H1 (cell line): ENCODE measurements around the gene EFHB. TPM values are rescaled to one million over a fixed set of nuclear protein-coding genes. Genes with fewer than 3 reads are reported as not detected.

ENCODE experiments used
- CTCF ChIA-PET: fragments of 300-600 bp; sonication (Branson Sonifier 250); formaldehyde crosslinking; loops from one replicate; lab custom pipeline; 2021; ENCODE audit not compliant: partially characterized antibody; lab: Charles Lee
- POLR2A ChIA-PET: fragments of 300-600 bp; sonication (Branson Sonifier 250); formaldehyde crosslinking; loops from one replicate; lab custom pipeline; 2021; ENCODE audit warnings: inconsistent platforms; ENCODE audit not compliant: partially characterized antibody; lab: Charles Lee
- DNase-seq, 2 experiments: peaks; one replicate each; pipeline versions ENCODE4 v3.0.0 to v3.0.0-alpha.2; 2010 to 2022; ENCODE audit warnings: low spot score in 2 of 2, low read depth in 1 of 2, mixed read lengths in 1 of 2
- FAIRE-seq: peaks from 2 replicates; lab custom pipeline; 2011; peaks lifted over from hg19 to GRCh38; lab: Jason Lieb, UNC
- H2AFZ ChIP-seq: 2 replicates; pipeline ENCODE4 v1.8.1; 2012; ENCODE audit warnings: low read length, inconsistent platforms
- H2AK5ac ChIP-seq: 2 replicates; pipeline ENCODE4 v1.6.1; 2013; ENCODE audit warnings: low read depth, low read length
- H2BK120ac ChIP-seq: replicated peaks from 2 replicates; pipeline ENCODE3; 2013; ENCODE audit warnings: low read depth, low read length, inconsistent platforms
- H2BK12ac ChIP-seq: 2 replicates; pipeline ENCODE4 v1.6.1; 2013; ENCODE audit warnings: low read depth, low read length
- H2BK15ac ChIP-seq: 2 replicates; pipeline ENCODE4 v1.6.1; 2013; ENCODE audit warnings: low read length
- H2BK20ac ChIP-seq: 2 replicates; pipeline ENCODE4 v1.6.1; 2013; ENCODE audit warnings: low read length
- H2BK5ac ChIP-seq: 2 replicates; pipeline ENCODE4 v1.6.1; 2013; ENCODE audit warnings: low read depth, low read length
- H3K14ac ChIP-seq: 2 replicates; pipeline ENCODE4 v1.6.1; 2013; ENCODE audit warnings: inconsistent platforms; ENCODE audit not compliant: insufficient read length
- H3K18ac ChIP-seq: 2 replicates; pipeline ENCODE4 v1.6.1; 2013; ENCODE audit warnings: low read length; ENCODE audit errors: extremely low read depth
- H3K23ac ChIP-seq: 2 replicates; pipeline ENCODE4 v1.6.1; 2013; ENCODE audit warnings: inconsistent platforms; ENCODE audit not compliant: insufficient read length
- H3K23me2 ChIP-seq: 2 replicates; pipeline ENCODE4 v1.6.1; 2013; ENCODE audit warnings: low read depth, low read length
- H3K27ac ChIP-seq: 2 replicates; pipeline ENCODE4 v1.6.1; 2011; ENCODE audit warnings: low read depth, low read length, inconsistent platforms
- H3K27me3 ChIP-seq, 4 experiments: replicated peaks in 1 of 4; 1 replicate in 1 of 4; 2 replicates in 3 of 4; pipeline versions ENCODE4 v1.6.1 to v1.8.1; 2011 to 2013; ENCODE audit warnings: low read length in 3 of 4, mild to moderate bottlenecking in 3 of 4, inconsistent platforms in 2 of 4, mixed read lengths in 2 of 4, moderate library complexity in 1 of 4; ENCODE audit not compliant: control insufficient read depth in 3 of 4, insufficient read depth in 3 of 4; ENCODE audit errors: extremely low read depth in 1 of 4
- H3K36me3 ChIP-seq, 4 experiments: 2 replicates each; pipeline versions ENCODE4 v1.6.1 to v1.8.1; 2011 to 2013; ENCODE audit warnings: mild to moderate bottlenecking in 4 of 4, low read length in 3 of 4, moderate library complexity in 2 of 4, control low read depth in 1 of 4, inconsistent platforms in 1 of 4; ENCODE audit not compliant: insufficient read depth in 4 of 4, control insufficient read depth in 2 of 4
- H3K4ac ChIP-seq: replicated peaks from 2 replicates; pipeline ENCODE3; 2013; ENCODE audit warnings: low read length, low read depth, mixed read lengths, inconsistent platforms; ENCODE audit not compliant: insufficient read length
- H3K4me1 ChIP-seq, 4 experiments: replicated peaks in 1 of 4; 1 replicate in 1 of 4; 2 replicates in 3 of 4; pipeline versions ENCODE4 v1.6.1 to v1.8.1; 2011 to 2013; ENCODE audit warnings: low read length in 3 of 4, inconsistent platforms in 2 of 4, mixed read lengths in 1 of 4; ENCODE audit not compliant: insufficient read depth in 4 of 4, control insufficient read depth in 3 of 4
- H3K4me2 ChIP-seq, 2 experiments: 2 replicates each; pipeline versions ENCODE4 v1.6.1 to v1.8.1; 2011 to 2013; ENCODE audit warnings: low read depth in 2 of 2, low read length in 2 of 2, control low read depth in 1 of 2, inconsistent platforms in 1 of 2, mild to moderate bottlenecking in 1 of 2; ENCODE audit not compliant: insufficient read depth in 1 of 2
- H3K4me3 ChIP-seq, 4 experiments: fragments of 200-600, 300-600 bp in 1 of 4; sonication (generic), shearing (Covaris generic), sonication (Bioruptor Twin) in 1 of 4; 2 replicates each; pipeline versions ENCODE4 v1.5.1 to v1.8.1; 2011 to 2016; ENCODE audit warnings: low read length in 4 of 4, low read depth in 3 of 4, control low read depth in 2 of 4, inconsistent platforms in 2 of 4, mild to moderate bottlenecking in 2 of 4, mixed read lengths in 1 of 4, moderate library complexity in 1 of 4; ENCODE audit not compliant: insufficient read depth in 2 of 4; ENCODE audit errors: extremely low read depth in 1 of 4
- H3K56ac ChIP-seq: replicated peaks from 2 replicates; pipeline ENCODE3; 2013; ENCODE audit warnings: low read depth, mild to moderate bottlenecking, mixed read lengths, low read length, inconsistent platforms; ENCODE audit not compliant: insufficient read length
- H3K79me1 ChIP-seq: 2 replicates; pipeline ENCODE4 v1.6.1; 2013; ENCODE audit warnings: low read depth, low read length, control low read depth
- H3K79me2 ChIP-seq, 2 experiments: 2 replicates each; pipeline versions ENCODE4 v1.6.1 to v1.8.1; 2012 to 2013; ENCODE audit warnings: low read length in 2 of 2, mild to moderate bottlenecking in 2 of 2, inconsistent platforms in 1 of 2; ENCODE audit not compliant: insufficient read depth in 2 of 2, control insufficient read depth in 1 of 2
- H3K9ac ChIP-seq, 4 experiments: replicated peaks in 1 of 4; 1 replicate in 1 of 4; 2 replicates in 3 of 4; pipeline versions ENCODE4 v1.6.1 to v1.8.1; 2011 to 2013; ENCODE audit warnings: low read depth in 3 of 4, low read length in 3 of 4, control low read depth in 2 of 4, mild to moderate bottlenecking in 2 of 4, moderate library complexity in 2 of 4, inconsistent platforms in 1 of 4; ENCODE audit errors: extremely low read depth in 1 of 4
- H3K9me3 ChIP-seq, 2 experiments: 2 replicates each; pipeline versions ENCODE4 v1.6.1 to v1.8.1; 2012 to 2013; ENCODE audit warnings: mild to moderate bottlenecking in 2 of 2, moderate library complexity in 2 of 2, control low read depth in 1 of 2, inconsistent platforms in 1 of 2, low read depth in 1 of 2, low read length in 1 of 2, mixed read lengths in 1 of 2; ENCODE audit not compliant: insufficient read depth in 2 of 2
- H4K20me1 ChIP-seq, 2 experiments: replicated peaks in 1 of 2; 2 replicates each; pipeline versions ENCODE3 to v1.8.1; 2011 to 2013; ENCODE audit warnings: inconsistent platforms in 2 of 2, low read length in 2 of 2, mild to moderate bottlenecking in 1 of 2; ENCODE audit not compliant: insufficient read depth in 2 of 2, control insufficient read depth in 1 of 2
- H4K5ac ChIP-seq: 2 replicates; pipeline ENCODE4 v1.6.1; 2013; ENCODE audit warnings: low read length, low read depth, mixed read lengths, inconsistent platforms; ENCODE audit not compliant: insufficient read length
- H4K8ac ChIP-seq: 2 replicates; pipeline ENCODE4 v1.8.0; 2013; ENCODE audit warnings: mild to moderate bottlenecking, moderate library complexity, low read length, inconsistent platforms; ENCODE audit not compliant: insufficient read depth; ENCODE audit errors: extremely low read depth
- H4K91ac ChIP-seq: replicated peaks from 2 replicates; pipeline ENCODE3; 2013; ENCODE audit warnings: low read length, mixed read lengths, inconsistent platforms; ENCODE audit not compliant: insufficient read length
- CBX5 ChIP-seq: fragments of 300-800, 300-1000 bp; sonication (generic); IDR thresholded peaks from 2 replicates; pipeline ENCODE4 v1.7.1; 2016; ENCODE audit warnings: antibody characterized with exemption, low read length, low read depth
- FOSL1 ChIP-seq: IDR thresholded peaks from 2 replicates; pipeline ENCODE4 v1.6.1; 2011; ENCODE audit warnings: mild to moderate bottlenecking, low read depth, low read length, moderate library complexity; ENCODE audit not compliant: insufficient read depth
- GABPA ChIP-seq: IDR thresholded peaks from 2 replicates; pipeline ENCODE4 v1.6.1; 2011; ENCODE audit warnings: mild to moderate bottlenecking, low read length, moderate library complexity, borderline replicate concordance; ENCODE audit not compliant: insufficient read depth
- KDM5A ChIP-seq: fragments of 200-600 bp; IDR thresholded peaks from 2 replicates; pipeline ENCODE4 v1.7.1; 2012; ENCODE audit warnings: mild to moderate bottlenecking, low read length, inconsistent platforms, mixed read lengths
- MAFK ChIP-seq: IDR thresholded peaks from 2 replicates; pipeline ENCODE4 v1.6.1; 2012; ENCODE audit warnings: low read depth, mild to moderate bottlenecking, improper control_type of control experiment, low read length
- POLR2A ChIP-seq, 2 experiments: IDR thresholded peaks; 1 replicate in 1 of 2; 2 replicates in 1 of 2; pipeline ENCODE4 v1.6.1; 2011; ENCODE audit warnings: low read depth in 2 of 2, low read length in 2 of 2, mild to moderate bottlenecking in 2 of 2; ENCODE audit errors: control extremely low read depth in 1 of 2
- RBBP5 ChIP-seq: IDR thresholded peaks from 2 replicates; pipeline ENCODE4 v1.7.1; 2012; ENCODE audit warnings: low read depth, mild to moderate bottlenecking, inconsistent platforms, low read length, moderate library complexity, borderline replicate concordance
- SP1 ChIP-seq: IDR thresholded peaks from 2 replicates; pipeline ENCODE4 v1.6.1; 2011; ENCODE audit warnings: low read depth, low read length
- SUZ12 ChIP-seq: fragments of 200-600 bp; sonication (generic); IDR thresholded peaks from 2 replicates; pipeline ENCODE4 v1.6.1; 2012; ENCODE audit warnings: mild to moderate bottlenecking, inconsistent platforms, low read length, moderate library complexity, mixed read lengths
- TAF7 ChIP-seq: optimal IDR thresholded peaks from 2 replicates; pipeline ENCODE3; 2011; ENCODE audit warnings: low read depth, mild to moderate bottlenecking, inconsistent platforms, low read length, moderate library complexity, borderline replicate concordance
- ZNF274 ChIP-seq: IDR thresholded peaks from 2 replicates; pipeline ENCODE4 v1.7.0; 2012; ENCODE audit warnings: low read length, borderline replicate concordance; ENCODE audit errors: extremely low read depth
- WGBS, 2 experiments: shearing (Covaris generic) in 1 of 2; methylation state at CpG; one replicate each; pipeline versions ENCODE4 v1.1.6 to v1.1.7; 2013 to 2015; ENCODE audit warnings: low lambda C conversion rate in 2 of 2, mixed read lengths in 2 of 2, inconsistent platforms in 1 of 2, low coverage in 1 of 2, missing lambda C conversion rate in 1 of 2; ENCODE audit not compliant: insufficient replicate concordance in 2 of 2, insufficient coverage in 1 of 2, insufficient read length in 1 of 2; ENCODE audit errors: extremely low coverage in 1 of 2, missing lambda C conversion rate in 1 of 2; 5-methylcytosine and 5-hydroxymethylcytosine counted together
- polyA plus RNA-seq, 7 experiments: library from polyadenylated mRNA; depleted of rRNA in 3 of 7; stranded (reverse) in 5 of 7; unstranded in 2 of 7; fragments of >200 nt in 5 of 7; fragments of 200-250 nt in 2 of 7; gene quantifications; 1 replicate in 5 of 7; 2 replicates in 1 of 7; 4 replicates in 1 of 7; pipeline versions ENCODE4 v1.2.1 to v1.2.3, GENCODE V29; 2011 to 2013; ENCODE audit warnings: missing spikeins in 2 of 7, mixed read lengths in 2 of 7
- total RNA-seq: library from RNA; stranded (reverse); fragmentation: NEBNext Ultra II Directional; extraction: Animal tissue kit (Norgen Biotek cat#: 25700); gene quantifications from 2 replicates; pipeline ENCODE4 v1.2.1, GENCODE V29; 2021
- TF ChIP-seq, protein P1 (sequence below): IDR thresholded peaks from 2 replicates; pipeline ENCODE4 v1.6.1; 2012; ENCODE audit warnings: low read length, inconsistent platforms
- TF ChIP-seq, protein P2 (sequence below): IDR thresholded peaks from 2 replicates; pipeline ENCODE4 v1.6.1; 2012; ENCODE audit warnings: inconsistent platforms

EFHB gene
- total and polyA plus RNA-seq, 2 of the 8 experiments (the other 6 are each of a cell fraction or from before 2014, with no cell fraction given) = 0.12 to 1.3 TPM

DNA sequence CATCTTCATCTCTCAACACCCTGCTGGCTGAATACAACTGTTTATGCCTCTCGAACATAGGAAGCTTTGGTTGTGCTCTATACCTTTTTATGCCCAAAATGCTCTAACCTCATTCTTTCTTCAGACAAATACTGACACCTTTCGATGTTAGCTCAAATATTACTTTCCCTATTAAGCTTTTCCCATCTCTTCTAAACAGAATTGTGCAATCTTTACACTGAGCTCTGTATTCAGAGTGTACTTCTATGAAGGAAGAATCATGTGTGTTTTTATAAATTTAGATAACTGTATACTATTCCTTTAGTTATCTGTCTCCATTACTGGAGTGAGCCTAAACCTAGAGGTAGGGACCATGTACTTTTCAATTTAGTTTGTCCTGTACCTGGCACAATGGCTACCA, 1.6 kb downstream of the EFHB start:
- no peaks in the 10 kb centered on the region for H3K4me1 ChIP-seq
- no peaks in the 10 kb centered on the region for H3K79me2 ChIP-seq
- no peak overlapping the region for H2BK20ac ChIP-seq
- no peak for FAIRE-seq
- H3K4ac ChIP-seq = no peak overlapping the region
- H2BK12ac ChIP-seq = no peak overlapping the region
- H2AFZ ChIP-seq = no peak overlapping the region
- no peaks in the 10 kb centered on the region for H3K36me3 ChIP-seq
- no peak overlapping the region for H3K14ac ChIP-seq
- no peaks in the 10 kb centered on the region for H4K20me1 ChIP-seq
- ChIA-PET CTCF (interaction anchor here (1.1 kb wide), 1 partner anchor 108 kb away, joined by 3 read pairs; the partner anchor contains the start of gene KAT2B), POLR2A (no interaction called here)
- no peak for DNase-seq
- H3K23ac ChIP-seq = no peak overlapping the region
- H3K4me3 ChIP-seq = no peak overlapping the region
- no peak overlapping the region for H2AK5ac ChIP-seq
- 83% methylated on average over 2 of the region's 2 CpGs; no CpG with 5 or more reads in 1 of the 2 experiments for WGBS, 2 experiments
- no peak overlapping the region for H3K27ac ChIP-seq
- H3K79me1 ChIP-seq = no peaks in the 10 kb centered on the region
- H3K9ac ChIP-seq = no peak overlapping the region
- H3K9me3 ChIP-seq = no peaks in the 10 kb centered on the region
- H2BK120ac ChIP-seq = no peak overlapping the region
- no peak overlapping the region for H2BK15ac ChIP-seq
- H3K4me2 ChIP-seq = no peak overlapping the region
- no peaks in the 10 kb centered on the region; the same call in 1 of the 2 replicates for H3K23me2 ChIP-seq
- no peak overlapping the region for H4K91ac ChIP-seq
- H4K8ac ChIP-seq = no peak overlapping the region
- H3K18ac ChIP-seq = no peak overlapping the region
- no peak overlapping the region for H3K56ac ChIP-seq
- H4K5ac ChIP-seq = no peak overlapping the region
- H2BK5ac ChIP-seq = no peak overlapping the region
- no peaks in the 10 kb centered on the region for H3K27me3 ChIP-seq
- TF ChIP-seq, protein P1, sequence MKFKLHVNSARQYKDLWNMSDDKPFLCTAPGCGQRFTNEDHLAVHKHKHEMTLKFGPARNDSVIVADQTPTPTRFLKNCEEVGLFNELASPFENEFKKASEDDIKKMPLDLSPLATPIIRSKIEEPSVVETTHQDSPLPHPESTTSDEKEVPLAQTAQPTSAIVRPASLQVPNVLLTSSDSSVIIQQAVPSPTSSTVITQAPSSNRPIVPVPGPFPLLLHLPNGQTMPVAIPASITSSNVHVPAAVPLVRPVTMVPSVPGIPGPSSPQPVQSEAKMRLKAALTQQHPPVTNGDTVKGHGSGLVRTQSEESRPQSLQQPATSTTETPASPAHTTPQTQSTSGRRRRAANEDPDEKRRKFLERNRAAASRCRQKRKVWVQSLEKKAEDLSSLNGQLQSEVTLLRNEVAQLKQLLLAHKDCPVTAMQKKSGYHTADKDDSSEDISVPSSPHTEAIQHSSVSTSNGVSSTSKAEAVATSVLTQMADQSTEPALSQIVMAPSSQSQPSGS = no peak
- TF ChIP-seq ZNF274 = no peak
- TF ChIP-seq RBBP5 = no peak
- TF ChIP-seq KDM5A = no peak
- no peak for TF ChIP-seq POLR2A (IDR thresholded peaks at IDR 0.05; ENCODE audit: control extremely low read depth in 1 of 2, low read depth in 2 of 2, low read length in 2 of 2)
- no peak for TF ChIP-seq FOSL1
- TF ChIP-seq TAF7 = no peak
- TF ChIP-seq GABPA = no peak
- TF ChIP-seq MAFK = no peak
- no peak for TF ChIP-seq SUZ12
- TF ChIP-seq SP1 = no peak
- TF ChIP-seq, protein P2, sequence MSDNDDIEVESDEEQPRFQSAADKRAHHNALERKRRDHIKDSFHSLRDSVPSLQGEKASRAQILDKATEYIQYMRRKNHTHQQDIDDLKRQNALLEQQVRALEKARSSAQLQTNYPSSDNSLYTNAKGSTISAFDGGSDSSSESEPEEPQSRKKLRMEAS = no peak
- no peak for TF ChIP-seq CBX5
